DMS 273 (cell line): ENCODE data around the gene GLRA1.
A peak's percentile ranks its signal among the peaks of the same experiment; 100 is the strongest.
"Not testable (repeated sequence)": the region's sequence is repeated elsewhere in the genome, so short reads cannot be mapped to it uniquely, and the experiment has no call there.

ENCODE experiments used
- DNase-seq: peaks from one replicate; lab custom pipeline; 2025; ENCODE audit not compliant: unreplicated experiment; lab: John Stamatoyannopoulos, UW

The GLRA1 gene

GRCh38 chr5:151885138-151885908, 39.3 kb downstream of the GLRA1 start:
- no peak for DNase-seq

- DNase-seq, result peak; percentile 6
Observed at GRCh38 chr5:151881621-151882225, 42.9 kb downstream of the GLRA1 start.

GRCh38 chr5:151880324-151880723, 44.3 kb downstream of the GLRA1 start:
- peak; percentile 59 for DNase-seq

GRCh38 chr5:151873701-151874100, 51.0 kb downstream of the GLRA1 start:
- DNase-seq, result no peak

GRCh38 chr5:151872701-151873100, 52.0 kb downstream of the GLRA1 start:
- no peak for DNase-seq

GRCh38 chr5:151870820-151871219, 53.8 kb downstream of the GLRA1 start:
- DNase-seq, result peak; percentile 8

- DNase-seq, result no peak
Observed at GRCh38 chr5:151870271-151870670, 54.4 kb downstream of the GLRA1 start.

- DNase-seq, result no peak
Observed at GRCh38 chr5:151869843-151870242, 54.8 kb downstream of the GLRA1 start.

- DNase-seq, result no peak
Observed at GRCh38 chr5:151868451-151868850, 56.2 kb downstream of the GLRA1 start.

GRCh38 chr5:151864061-151864748, 60.4 kb downstream of the GLRA1 start:
- DNase-seq, result no peak

- DNase-seq, result no peak
Observed at GRCh38 chr5:151863566-151863965, 61.1 kb downstream of the GLRA1 start.

- no peak for DNase-seq
Observed at GRCh38 chr5:151862811-151863472, 61.7 kb downstream of the GLRA1 start.

GRCh38 chr5:151860867-151861266, 63.8 kb downstream of the GLRA1 start:
- DNase-seq, result not testable (repeated sequence)

GRCh38 chr5:151856861-151857260, 67.8 kb downstream of the GLRA1 start:
- no peak for DNase-seq

GRCh38 chr5:151855701-151856100, 69.0 kb downstream of the GLRA1 start:
- DNase-seq, result no peak

GRCh38 chr5:151847871-151848270, 76.8 kb downstream of the GLRA1 start:
- DNase-seq, result no peak

- no peak for DNase-seq
Observed at GRCh38 chr5:151846765-151847164, 77.9 kb downstream of the GLRA1 start.

GRCh38 chr5:151832843-151833242, 91.8 kb downstream of the GLRA1 start:
- DNase-seq, result not testable (repeated sequence)

GRCh38 chr5:151829370-151829769, 95.3 kb downstream of the GLRA1 start:
- DNase-seq, result no peak

GRCh38 chr5:151825445-151825844, 99.2 kb downstream of the GLRA1 start:
- peak; percentile 83 for DNase-seq

GRCh38 chr5:151822141-151822540, 102.5 kb downstream of the GLRA1 start:
- DNase-seq, result no peak

GRCh38 chr5:151820903-151821302, 103.7 kb downstream of the GLRA1 start:
- peak; percentile 22 for DNase-seq
